Right atrium auricular region (tissue), 2 donors: ENCODE data around the gene CYP2S1. TPM values are rescaled to one million over a fixed set of nuclear protein-coding genes. Genes with fewer than 3 reads are reported as not detected.

Source experiments
- DNase-seq: peaks from one replicate; pipeline ENCODE4 v3.0.0-alpha.2; 2019; ENCODE audit warnings: low spot score
- H3K27ac ChIP-seq, 2 donors: fragments of 200-600 bp; sonication (generic); 1 replicate in 1 of 2; 2 replicates in 1 of 2; pipeline ENCODE4 v1.5.1; 2016 to 2019
- H3K27me3 ChIP-seq, 2 donors: fragments of 200-600 bp; sonication (generic); one replicate each; pipeline versions ENCODE4 v1.5.1 to v1.6.0; 2017 to 2019
- H3K36me3 ChIP-seq: fragments of 200-600 bp; sonication (generic); one replicate; pipeline ENCODE4 v1.5.1; 2016
- H3K4me1 ChIP-seq, 2 donors: fragments of 200-600 bp; sonication (generic); one replicate each; pipeline versions ENCODE4 v1.5.1 to v1.6.0; 2017 to 2019
- H3K4me3 ChIP-seq, 2 donors: fragments of 200-600 bp; sonication (generic); 1 replicate in 1 of 2; 2 replicates in 1 of 2; pipeline ENCODE4 v1.5.1; 2017 to 2019; ENCODE audit warnings: mild to moderate bottlenecking in 1 of 2, moderate library complexity in 1 of 2
- H3K9me3 ChIP-seq, 2 donors: fragments of 200-600 bp; sonication (generic); one replicate each; pipeline ENCODE4 v1.5.1; 2019
- CTCF ChIP-seq, 2 donors: fragments of 200-600 bp; sonication (generic); IDR thresholded peaks; one replicate each; pipeline ENCODE4 v1.5.1; 2019; ENCODE audit warnings: antibody characterized with exemption in 2 of 2
- total RNA-seq, 2 donors: library from RNA; depleted of rRNA; stranded (reverse); fragments of >200 nt; gene quantifications; one replicate each; pipeline ENCODE4 v1.1.0, GENCODE V29; 2016

CYP2S1 gene
- total RNA-seq, 2 donors from 2014 or later, result 0.59 to 1.6 TPM

- no peaks in the 10 kb centered on the region for H3K9me3 ChIP-seq
- H3K36me3 ChIP-seq, result peaks cover 72% of the 10 kb centered on the region
- DNase-seq, result no peak
- no peak overlapping the region for H3K27ac ChIP-seq
- H3K4me3 ChIP-seq, result no peak overlapping the region
- no peaks in the 10 kb centered on the region for H3K27me3 ChIP-seq
- H3K4me1 ChIP-seq, result no peaks in the 10 kb centered on the region
- TF ChIP-seq CTCF (IDR thresholded peaks at IDR 0.05), result no peak
Observed at GRCh38 chr19:41239961-41240574, 47.0 kb downstream of the CYP2S1 start.

GRCh38 chr19:41241859-41242258 is 48.8 kb downstream of the CYP2S1 start:
- Histone ChIP-seq H3K4me1 (no peaks in the 10 kb centered on the region), H3K27me3 (no peaks in the 10 kb centered on the region), H3K36me3 (peaks cover 70% of the 10 kb centered on the region), H3K9me3 (no peaks in the 10 kb centered on the region), H3K27ac (no peak overlapping the region), H3K4me3 (no peak overlapping the region)
- TF ChIP-seq CTCF (IDR thresholded peaks at IDR 0.05), result no peak
- DNase-seq, result no peak

DNA sequence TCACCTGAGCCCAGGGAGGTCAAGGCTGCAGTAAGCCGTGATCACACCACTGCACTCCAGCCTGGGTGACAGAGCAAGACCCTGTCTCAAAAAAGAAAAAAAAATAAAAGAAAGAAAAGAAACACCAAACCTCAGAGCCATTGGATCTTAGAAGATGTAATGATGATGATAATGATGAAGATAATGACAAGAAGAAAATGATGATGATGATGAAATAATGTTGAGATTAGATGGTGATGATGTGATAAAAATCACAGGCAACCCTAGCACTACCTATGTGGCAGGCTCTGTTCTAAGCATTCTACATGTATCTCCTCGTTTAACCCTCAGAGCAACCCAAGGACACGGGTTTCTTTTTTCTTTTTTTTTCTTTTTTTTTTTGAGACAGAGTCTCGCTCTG is 51.1 kb downstream of the CYP2S1 start:
- no peak overlapping the region for H3K4me3 ChIP-seq
- H3K27me3 ChIP-seq, result no peaks in the 10 kb centered on the region
- H3K4me1 ChIP-seq, result no peaks in the 10 kb centered on the region
- DNase-seq, result no peak
- no peak overlapping the region for H3K27ac ChIP-seq
- no peaks in the 10 kb centered on the region for H3K9me3 ChIP-seq
- no peak for TF ChIP-seq CTCF (IDR thresholded peaks at IDR 0.05)
- peaks cover 66% of the 10 kb centered on the region for H3K36me3 ChIP-seq

GRCh38 chr19:41245843-41246242 is 52.8 kb downstream of the CYP2S1 start:
- no peak for TF ChIP-seq CTCF (IDR thresholded peaks at IDR 0.05)
- Histone ChIP-seq H3K27ac (no peak overlapping the region), H3K9me3 (no peaks in the 10 kb centered on the region), H3K4me1 (no peaks in the 10 kb centered on the region), H3K27me3 (no peaks in the 10 kb centered on the region), H3K36me3 (peaks cover 72% of the 10 kb centered on the region), H3K4me3 (no peak overlapping the region)
- no peak for DNase-seq

GRCh38 chr19:41248895-41249294 is 55.9 kb downstream of the CYP2S1 start:
- no peak overlapping the region for H3K27ac ChIP-seq
- H3K27me3 ChIP-seq, result no peaks in the 10 kb centered on the region
- no peak for TF ChIP-seq CTCF (IDR thresholded peaks at IDR 0.05)
- DNase-seq, result no peak
- peaks cover 80% of the 10 kb centered on the region for H3K36me3 ChIP-seq
- H3K4me3 ChIP-seq, result no peak overlapping the region
- no peaks in the 10 kb centered on the region for H3K4me1 ChIP-seq
- no peaks in the 10 kb centered on the region for H3K9me3 ChIP-seq
